Measurements from ENCODE around the gene CSAD.

- TF ChIP-seq CTCF (conservative IDR thresholded peaks at IDR 0.05; ENCODE audit: low read depth, low read length) (no peak), EZH2 (IDR thresholded peaks at IDR 0.05; ENCODE audit: borderline replicate concordance, low read depth, low read length, poor library complexity, severe bottlenecking) (no peak)
Observed at GRCh38 chr12:53184828-53185227, 4.1 kb upstream of the CSAD start.
